HL-60/S4 treated with retinoic acid at 250 ng/mL for 4 days and 3 days (cell line): Measurements from ENCODE around the gene TPRX1.
"Not testable (repeated sequence)": the region's sequence is repeated elsewhere in the genome, so short reads cannot be mapped to it uniquely, and the experiment has no call there.

ENCODE experiments used
- in situ Hi-C: fragments of 300-500 bp; cut with MboI; formaldehyde crosslinking; loops from 2 replicates; pipeline ENCODE4 v1.7.0; 2022; ENCODE audit warnings: low sequenced_read_pairs

TPRX1 gene

DNA sequence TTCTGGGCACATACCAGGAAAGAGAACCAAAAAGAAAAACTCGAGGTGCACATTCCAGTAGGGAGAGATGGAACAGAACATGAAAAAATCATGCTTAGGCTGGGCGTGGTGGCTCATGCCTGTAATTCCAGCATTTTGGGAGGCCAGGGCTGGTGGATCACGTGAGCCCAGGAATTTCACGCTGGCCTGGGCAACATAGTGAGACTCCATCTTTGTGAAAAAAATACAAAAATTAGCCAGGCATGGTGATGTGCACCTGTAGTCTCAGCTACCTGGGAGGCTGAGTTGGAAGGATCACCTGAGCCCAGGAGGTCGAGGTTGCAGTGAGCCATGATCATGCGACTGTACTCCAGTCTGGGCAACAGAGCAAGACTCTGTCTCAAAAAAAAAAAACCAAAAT lies 33.1 kb downstream of the TPRX1 start:
- in situ Hi-C loops = not testable (repeated sequence)

DNA sequence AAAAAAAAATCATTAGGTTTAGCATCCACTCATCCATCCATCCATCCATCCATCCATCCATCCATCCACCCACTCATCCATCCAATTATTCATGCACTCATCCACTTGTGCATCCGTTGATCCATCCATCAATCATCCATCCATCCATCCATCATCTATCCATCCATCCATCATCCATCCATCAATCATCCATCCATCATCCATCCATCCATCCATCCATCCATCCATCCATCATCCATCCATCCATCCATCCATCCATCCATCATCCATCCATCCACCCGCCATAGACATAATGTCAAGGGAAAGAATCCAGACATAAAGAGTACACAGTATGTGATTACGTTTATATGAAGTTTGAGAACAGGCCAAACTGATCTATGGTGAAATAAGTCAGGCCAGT lies 34.8 kb downstream of the TPRX1 start:
- in situ Hi-C loops = no loop called here

DNA sequence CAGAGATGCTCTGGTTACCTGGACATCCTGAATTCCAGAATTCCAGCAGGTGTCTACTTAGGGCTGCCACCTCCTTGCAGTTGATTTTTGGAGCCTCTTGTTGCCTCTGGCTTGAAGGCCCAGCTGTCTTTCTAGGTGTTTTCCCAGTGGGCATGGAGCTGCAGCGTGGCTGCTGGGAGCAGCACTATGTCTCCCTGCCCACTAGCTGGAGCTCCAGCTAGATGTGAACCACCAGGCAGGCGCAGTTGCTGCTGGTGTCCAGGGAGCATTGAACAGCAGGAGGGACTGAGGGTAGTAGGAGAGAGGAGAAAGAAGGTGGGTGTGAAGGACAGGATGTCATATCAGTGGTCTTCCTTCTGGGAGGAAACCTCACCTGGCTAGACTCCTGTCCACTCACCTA lies 35.7 kb downstream of the TPRX1 start:
- in situ Hi-C loops = no loop called here

DNA sequence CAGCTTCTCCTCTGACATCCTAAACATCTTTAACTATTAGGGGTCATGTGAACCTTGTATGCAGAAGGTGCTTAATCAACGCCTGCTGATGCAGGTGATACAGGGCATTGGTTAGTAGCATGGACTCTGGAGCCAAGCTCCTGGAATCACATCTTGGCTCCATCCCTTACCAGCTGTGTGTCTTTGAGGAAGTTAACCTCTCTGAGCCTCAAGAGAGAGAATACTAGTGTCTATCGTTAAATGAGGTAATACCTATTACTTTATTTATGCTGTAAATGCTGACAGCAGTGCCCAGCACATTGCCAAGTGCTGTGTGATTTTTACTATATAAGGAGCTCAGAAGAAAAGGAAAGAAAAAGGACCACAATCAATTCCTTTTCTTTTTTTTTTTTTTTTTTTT lies 37.0 kb downstream of the TPRX1 start:
- in situ Hi-C loops = no loop called here

DNA sequence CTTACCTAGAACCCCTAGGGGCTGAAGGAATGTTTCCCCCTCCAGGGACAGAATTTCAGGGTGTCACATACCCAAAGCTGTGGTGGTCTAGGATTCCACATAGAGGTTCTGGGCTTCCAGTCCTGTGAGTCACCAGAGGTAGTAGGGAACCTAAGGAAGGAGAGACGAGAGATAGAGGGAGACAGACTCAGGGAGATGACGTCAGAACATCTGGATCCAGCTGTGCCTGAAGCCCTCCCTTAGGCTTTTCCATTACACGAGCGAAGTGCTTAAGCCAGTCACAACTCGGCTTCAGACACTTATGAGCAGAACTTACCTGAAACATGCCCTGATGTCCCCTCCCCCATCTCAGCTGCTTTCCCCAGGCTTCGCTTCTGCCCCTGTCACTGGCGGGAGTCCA lies 37.7 kb downstream of the TPRX1 start:
- in situ Hi-C loops = no loop called here

DNA sequence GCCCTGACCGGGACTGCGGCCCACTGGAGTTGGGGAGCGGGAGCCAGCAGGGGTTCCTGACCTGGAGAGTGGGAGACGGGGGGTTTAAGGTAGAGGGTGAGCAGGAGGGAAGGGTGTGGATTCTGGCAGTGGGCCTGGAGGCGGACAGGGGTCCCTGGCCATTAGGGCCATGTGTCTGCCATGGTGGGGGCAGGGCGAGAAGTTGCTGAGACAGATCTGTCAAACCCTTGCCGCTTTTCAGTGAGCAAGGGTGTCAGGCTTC lies 38.1 kb downstream of the TPRX1 start:
- in situ Hi-C loops = no loop called here

DNA sequence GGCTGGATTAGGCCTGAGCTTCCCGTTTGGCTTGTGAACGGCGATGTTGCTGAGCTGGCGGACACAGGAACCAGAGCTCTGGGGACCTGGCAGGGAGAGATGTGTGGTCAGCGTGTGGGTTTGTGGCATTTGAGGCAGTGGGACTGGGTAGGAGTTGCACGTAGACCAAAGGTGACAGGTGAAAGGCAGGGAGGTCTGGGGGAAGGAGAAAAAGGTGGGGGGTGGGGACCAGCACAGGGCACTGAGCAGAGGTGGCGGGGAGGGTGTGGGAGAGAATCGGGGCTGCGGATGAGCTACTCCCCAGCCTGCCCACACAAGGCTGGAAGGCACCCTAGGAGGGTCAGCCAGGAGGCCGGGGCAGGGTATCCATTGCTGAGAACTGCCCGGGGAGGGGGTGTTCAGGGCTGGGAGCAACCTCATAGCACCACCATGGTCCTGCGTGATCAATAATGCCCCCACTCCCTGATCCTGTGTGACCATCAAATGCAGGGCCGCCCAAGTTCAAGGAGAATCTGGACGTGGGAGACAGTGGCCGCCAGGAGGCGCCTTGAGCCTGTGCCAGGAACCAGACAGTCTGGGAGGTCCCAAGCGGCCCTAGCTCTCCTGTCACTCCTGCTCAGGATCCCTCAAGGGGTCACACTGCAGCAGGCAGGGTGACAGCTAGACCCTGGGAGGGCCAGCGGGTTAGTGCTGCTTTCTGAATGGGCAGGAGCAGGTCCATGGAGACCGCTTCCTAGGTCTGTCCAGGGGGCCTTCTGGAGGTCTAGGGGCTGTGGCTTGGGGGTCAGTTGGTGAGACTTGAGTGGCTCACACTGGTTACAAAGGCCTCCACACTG lies 38.6 kb downstream of the TPRX1 start:
- in situ Hi-C loops = no loop called here

DNA sequence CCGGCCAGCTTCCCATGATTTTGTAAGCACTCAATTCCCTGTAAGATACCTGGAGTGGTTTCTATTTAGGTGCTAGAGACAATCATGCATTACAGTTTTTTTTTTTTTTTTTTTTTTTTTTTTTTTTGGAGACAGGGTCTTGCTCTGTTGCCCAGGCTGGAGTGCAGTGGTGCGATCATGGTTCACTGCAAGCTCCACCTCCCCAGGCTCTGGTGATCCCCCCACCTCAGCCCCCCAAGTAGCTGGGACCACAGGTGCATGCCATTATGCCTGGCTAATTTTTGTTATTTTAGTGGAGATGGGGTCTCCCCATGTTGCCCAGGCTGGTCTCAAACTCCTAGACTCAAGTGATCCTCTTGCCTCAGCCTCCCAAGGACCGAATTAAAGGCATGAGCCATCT lies 39.6 kb downstream of the TPRX1 start:
- in situ Hi-C loops = not testable (repeated sequence)

DNA sequence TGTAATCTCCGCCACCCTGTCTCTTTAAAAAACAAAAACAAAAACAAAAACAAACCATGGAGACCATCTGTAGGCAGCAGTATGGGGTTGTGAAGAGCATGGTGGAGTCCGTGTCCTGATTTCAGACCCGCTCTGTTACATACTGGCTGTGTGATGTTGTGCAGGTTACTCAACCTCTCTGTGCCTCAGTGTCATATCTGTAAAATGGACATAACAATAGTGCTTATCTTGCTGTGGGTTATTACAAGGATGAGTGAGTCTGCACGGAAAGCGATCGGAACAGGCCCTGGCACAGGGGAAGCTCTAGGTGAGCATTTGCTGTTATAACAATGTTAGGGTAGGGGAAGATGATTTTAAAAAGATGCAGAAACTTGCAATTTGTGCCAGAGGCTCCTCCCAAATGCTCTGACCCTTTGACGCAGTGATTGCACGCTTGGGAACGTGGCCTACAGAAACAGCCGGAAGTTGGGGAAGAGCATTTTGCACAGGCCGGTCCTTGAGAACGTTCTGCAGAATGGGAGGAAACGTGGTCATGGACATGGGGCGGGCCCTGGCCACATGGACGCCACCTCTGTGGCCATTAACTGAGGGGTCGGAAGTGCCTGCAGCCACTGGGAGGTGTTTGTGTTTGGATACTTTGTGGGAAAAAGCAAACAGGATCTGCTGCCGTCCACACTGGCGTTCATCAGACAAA lies 41.6 kb downstream of the TPRX1 start:
- in situ Hi-C loops = no loop called here

DNA sequence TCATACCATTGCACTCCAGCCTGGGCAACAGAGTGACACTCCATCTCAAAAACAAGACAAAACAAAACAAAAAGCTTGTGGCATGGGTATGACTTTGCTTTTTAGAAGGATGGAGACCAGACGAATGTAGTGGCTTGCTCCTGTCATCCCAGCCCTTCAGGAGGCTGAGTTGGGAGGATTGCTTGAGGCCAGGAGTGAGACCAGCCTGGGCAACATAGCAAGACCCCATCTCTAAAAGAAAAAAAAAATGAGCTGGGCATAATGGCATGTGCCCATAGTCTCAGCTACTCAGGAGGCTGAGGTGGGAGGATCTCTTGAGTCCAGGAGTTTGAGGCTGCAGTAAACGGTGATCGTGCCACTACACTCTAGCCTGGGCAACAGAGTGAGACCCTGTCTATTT lies 42.2 kb downstream of the TPRX1 start:
- in situ Hi-C loops = no loop called here

DNA sequence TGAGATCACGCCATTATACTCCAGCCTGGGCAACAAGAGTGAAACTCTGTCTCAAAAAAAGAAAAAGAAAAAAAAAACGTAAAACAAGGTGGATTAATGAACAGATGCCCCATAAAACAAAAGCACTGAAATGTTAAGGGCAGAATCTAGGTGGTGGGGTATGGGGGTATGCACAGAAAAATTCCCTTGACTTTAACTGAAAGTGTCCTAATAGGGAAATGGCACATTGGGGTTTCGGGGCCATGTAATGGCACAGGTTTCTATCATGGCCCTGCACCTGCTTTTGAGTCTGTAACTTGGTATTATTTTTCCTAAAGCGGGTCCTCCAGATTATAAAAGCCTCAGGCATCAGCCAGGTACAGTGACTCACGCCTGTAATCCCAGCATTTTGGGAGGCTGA lies 42.8 kb downstream of the TPRX1 start:
- in situ Hi-C loops = no loop called here

DNA sequence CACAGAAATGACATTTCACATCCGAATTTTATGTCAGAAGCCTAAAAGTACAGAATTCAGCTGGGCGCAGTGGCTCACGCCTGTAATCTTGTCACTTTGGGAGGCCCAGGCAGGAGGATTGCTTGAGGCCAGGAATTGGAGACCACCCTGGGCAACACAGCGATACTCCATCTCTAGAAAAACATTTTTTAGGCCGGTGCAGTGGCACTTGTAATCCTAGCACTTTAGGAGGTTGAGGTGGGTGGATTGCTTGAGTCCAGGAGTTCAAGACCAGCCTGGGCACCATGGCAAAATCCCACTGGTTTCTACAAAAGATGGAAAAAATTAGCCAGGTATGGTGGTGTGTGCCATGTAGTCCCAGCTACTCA lies 43.7 kb downstream of the TPRX1 start:
- in situ Hi-C loops = no loop called here

DNA sequence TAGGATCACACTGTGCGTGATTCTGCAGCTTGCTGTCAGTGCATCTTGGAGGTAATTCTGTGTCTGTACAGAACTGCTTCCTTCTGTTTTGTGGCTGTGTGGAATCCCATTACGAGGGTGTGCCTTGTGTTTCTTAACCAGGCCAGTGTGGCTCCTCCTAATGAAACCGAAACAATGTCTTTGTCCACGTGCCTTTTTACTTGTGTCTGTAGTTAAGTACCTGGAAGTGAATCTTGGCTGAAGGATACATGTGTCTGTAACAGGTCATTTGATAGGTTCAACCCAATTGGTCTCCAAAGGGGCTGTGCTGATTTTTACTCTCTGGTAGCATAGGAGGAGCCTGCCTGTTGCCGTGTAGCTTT lies 45.9 kb downstream of the TPRX1 start:
- in situ Hi-C loops = no loop called here

DNA sequence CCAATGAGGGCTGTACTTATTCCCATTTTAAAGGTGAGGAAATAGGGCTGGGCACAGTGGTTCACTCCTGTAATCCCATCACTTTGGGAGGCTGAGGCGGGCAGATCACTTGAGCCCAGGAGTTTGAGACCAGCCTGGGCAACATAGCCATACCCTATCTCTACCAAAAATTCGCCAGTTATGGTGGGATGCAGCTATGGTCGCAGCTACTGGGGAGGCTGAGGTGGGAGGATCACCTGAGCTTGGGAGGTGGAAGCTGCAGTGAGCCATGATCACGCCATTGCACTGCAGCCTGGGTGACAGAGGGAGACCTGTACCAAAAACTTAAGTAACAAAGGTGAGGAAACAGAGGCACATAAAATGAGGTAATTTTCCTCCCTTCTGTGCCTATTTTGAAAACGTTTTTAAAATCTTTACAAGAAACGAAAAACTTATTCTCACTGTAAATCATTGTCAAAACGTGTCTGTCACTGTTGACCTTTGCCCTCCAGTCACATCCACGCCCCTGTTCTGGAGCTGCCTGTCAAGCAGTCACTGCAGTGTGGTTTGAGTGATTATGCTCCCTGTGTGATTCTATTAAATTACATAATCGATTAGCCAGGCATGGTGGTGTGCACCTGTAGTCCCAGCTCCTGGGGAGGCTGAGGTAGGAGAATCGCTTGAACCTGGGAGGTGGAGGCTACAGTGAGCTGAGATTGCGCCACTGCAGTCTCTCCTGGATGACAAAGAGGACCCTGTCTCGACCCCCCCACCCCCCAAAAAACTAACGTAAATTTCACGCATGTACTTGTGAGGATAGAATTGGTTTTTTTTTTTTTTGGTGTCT lies 46.5 kb downstream of the TPRX1 start:
- in situ Hi-C loops = no loop called here

DNA sequence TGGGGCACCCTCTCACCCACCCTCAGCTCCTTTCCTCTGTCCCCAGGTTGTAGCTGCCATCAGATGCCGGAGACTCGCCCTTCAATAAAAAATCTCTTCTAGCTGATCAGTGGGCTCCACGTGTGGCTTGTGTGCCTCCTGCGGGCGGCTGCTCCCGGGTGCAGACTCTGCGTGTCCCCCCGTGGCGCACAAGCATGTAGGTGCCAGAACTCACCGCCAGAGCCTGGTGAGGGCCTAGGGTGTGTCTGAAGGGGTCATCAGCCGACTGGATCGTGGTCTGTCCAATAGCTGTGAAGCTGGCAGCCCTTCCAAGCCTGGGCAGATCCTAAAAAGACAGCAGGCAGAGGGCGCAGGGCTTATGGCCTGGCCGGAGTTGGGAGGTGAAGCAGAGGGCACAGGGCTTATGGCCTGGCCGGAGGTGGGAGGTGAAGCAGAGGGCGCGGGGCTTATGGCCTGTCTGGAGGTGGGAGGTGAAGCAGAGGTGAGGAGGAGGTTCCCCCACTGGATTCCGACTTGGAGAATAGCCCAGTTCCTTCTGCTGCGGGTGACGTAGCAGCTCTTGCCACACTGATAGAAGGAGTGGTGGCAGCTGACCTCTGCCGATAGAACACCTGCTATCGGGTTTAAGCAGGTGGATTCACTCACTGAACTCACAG lies 47.3 kb downstream of the TPRX1 start:
- in situ Hi-C loops = no loop called here

DNA sequence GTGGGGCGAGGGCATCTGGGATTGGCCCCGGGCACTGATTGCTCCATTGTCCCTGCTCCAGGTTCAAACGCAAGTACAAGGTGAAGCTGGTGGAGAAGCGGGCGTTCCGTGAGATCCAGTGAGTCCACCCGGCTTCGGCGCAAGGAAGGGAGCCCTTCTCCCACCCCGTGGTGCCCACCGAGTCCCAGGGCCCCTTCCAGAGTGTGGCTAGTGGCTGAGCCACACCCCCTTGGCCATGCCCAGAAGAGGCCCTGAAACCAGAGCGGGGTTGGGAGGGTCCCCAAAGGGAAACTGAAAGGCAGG lies 47.8 kb downstream of the TPRX1 start:
- in situ Hi-C loops = no loop called here

DNA sequence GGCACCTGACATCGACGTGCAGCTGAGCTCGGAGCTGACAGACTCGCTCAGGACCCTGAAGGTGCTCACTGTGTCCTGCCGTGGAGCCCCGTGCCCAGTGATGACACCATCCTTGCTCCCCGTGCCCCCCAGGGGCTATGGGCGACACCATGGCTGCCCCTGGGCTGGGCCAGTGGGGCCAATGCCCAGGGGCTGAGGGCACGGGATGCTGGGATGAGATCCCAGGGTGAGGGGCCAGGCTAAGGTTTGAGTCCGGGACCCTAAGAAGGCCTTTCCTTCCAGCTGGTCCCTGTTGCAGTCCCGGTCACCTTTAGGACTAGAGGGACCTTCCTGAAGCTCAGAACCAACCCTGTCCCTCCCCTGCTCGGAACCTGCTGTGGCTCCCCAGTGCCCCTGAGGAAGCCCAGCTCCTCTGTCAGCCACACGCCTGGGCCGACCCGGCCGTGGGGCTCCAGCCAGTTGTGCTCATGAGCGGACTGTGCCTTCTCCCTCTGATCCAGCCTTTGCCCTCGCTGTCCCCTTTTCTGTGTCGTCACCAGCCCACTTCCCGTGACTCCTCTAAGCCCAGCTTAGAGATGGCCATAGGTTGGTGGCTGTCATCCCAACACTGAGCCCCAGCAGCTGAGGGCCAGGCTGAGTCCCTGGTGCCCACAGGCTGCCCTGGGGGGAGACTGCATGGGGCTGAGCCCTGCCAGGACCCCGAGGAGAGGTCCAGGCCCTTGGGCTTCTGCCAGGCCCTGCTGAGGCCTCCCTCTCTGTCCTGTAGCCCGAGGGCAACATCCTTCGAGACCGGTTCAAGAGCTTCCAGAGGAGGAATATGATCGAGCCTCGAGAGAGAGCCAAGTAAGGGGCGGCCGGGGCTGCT lies 48.4 kb downstream of the TPRX1 start:
- in situ Hi-C loops = no loop called here

DNA sequence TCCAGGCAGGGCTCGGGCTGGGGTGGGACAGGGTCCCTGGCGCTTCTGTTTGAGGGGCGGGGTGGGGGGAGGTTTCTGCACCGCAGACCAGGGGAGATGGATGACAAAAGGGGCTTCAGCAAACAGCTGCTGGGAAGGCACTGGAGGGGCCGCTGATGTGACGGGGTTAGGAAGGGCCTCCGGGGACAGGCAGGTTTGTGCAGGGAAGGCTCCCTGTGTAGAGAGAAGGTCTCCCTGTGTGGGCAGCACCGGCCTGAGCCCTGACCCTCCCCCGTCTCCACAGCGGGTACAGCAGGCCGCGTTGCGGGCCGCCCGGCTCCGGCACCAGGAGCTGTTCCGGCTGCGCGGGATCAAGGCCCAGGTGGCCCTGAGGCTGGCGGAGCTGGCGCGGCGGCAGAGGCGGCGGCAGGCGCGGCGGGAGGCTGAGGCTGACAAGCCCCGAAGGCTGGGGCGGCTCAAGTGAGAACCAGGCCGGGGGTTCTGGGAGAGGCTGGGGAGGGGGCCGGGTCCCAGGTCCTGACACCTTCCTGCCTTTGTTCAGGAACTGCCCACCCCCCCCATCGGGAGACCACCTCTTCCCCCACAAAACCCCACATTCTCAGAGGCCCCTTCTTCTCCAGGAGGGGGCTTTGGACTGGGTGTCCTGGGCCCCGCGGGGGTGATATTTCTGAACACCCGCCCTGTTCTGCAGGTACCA lies 49.1 kb downstream of the TPRX1 start:
- in situ Hi-C loops = no loop called here

DNA sequence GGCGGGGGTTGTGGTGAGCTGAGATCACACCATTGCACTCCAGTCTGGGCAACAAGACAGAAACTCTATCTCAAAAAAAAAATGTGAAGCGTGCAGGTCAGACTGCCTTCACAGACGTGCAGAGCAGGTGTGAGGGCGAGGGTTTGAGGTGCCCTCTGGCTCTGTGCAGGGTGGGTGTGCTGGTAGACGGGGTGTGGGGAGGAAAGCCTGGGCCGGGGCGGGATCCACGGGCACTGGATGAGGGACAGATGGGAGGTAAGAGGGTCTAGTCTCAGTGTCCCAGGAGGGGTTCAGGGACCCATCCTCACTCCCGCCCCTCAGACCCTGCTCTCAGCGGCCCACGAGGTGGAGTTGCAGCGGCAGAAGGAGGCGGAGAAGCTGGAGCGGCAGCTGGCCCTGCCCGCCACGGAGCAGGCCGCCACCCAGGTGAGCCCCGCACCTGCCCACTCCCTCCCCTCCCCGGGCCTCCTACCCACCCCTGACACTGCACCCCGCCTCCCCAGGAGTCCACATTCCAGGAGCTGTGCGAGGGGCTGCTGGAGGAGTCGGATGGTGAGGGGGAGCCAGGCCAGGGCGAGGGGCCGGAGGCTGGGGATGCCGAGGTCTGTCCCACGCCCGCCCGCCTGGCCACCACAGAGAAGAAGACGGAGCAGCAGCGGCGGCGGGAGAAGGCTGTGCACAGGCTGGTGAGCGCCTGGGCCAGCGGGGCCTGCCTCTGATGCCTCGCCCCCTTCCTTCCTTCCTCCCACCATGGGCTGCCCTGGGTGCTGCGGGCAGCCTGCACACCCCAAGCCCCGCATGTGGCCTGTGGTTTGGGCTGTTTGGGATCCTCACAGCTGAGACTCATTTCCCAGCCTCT lies 49.9 kb downstream of the TPRX1 start:
- in situ Hi-C loops = no loop called here
